KOPT-K1 (cell line): ENCODE measurements around the gene FER.
"Not testable (repeated sequence)": the region's sequence is repeated elsewhere in the genome, so short reads cannot be mapped to it uniquely, and the experiment has no call there.

Experiments used
- H3K27ac ChIP-seq: fragments of 200-600 bp; sonication (generic); 2 replicates; pipeline ENCODE4 v1.5.1; 2016; ENCODE audit warnings: antibody characterized with exemption, mild to moderate bottlenecking, low read depth, low read length; ENCODE audit not compliant: poor library complexity, severe bottlenecking
- H3K36me3 ChIP-seq: fragments of 200-600 bp; sonication (generic); 2 replicates; pipeline ENCODE4 v1.5.1; 2017; ENCODE audit warnings: antibody characterized with exemption, mild to moderate bottlenecking, low read length, moderate library complexity; ENCODE audit not compliant: insufficient read depth
- H3K9me3 ChIP-seq: fragments of 200-600 bp; sonication (generic); 2 replicates; pipeline ENCODE4 v1.5.1; 2017; ENCODE audit warnings: antibody characterized with exemption, low read length, mild to moderate bottlenecking; ENCODE audit not compliant: insufficient read depth, poor library complexity, severe bottlenecking

FER gene

GRCh38 chr5:108747774-108748400 is at the start of gene FER:
Gene FER, plus strand, starts transcription at chr5:108747897. Its CDS starts 50,286 bp downstream, at chr5:108798183.
- Histone ChIP-seq H3K27ac (peak within 1 kb of the TSS; percentile 78), H3K9me3 (no peaks in the 10 kb centered on the region), H3K36me3 (no peaks in the 10 kb centered on the region)

- H3K27ac ChIP-seq, H3K36me3 ChIP-seq, H3K9me3 ChIP-seq: not testable (repeated sequence)
Observed at GRCh38 chr5:108700388-108700787, 47.3 kb upstream of the FER start.

GRCh38 chr5:108700930-108701329 is 46.8 kb upstream of the FER start:
- no peaks in the 10 kb centered on the region for H3K36me3 ChIP-seq
- no peak overlapping the region for H3K27ac ChIP-seq
- no peaks in the 10 kb centered on the region for H3K9me3 ChIP-seq

- Histone ChIP-seq H3K27ac (no peak overlapping the region), H3K36me3 (no peaks in the 10 kb centered on the region), H3K9me3 (no peaks in the 10 kb centered on the region)
Observed at GRCh38 chr5:108702546-108702945, 45.2 kb upstream of the FER start.

GRCh38 chr5:108703313-108703712 is 44.4 kb upstream of the FER start:
- H3K27ac ChIP-seq = no peak overlapping the region
- H3K9me3 ChIP-seq = no peaks in the 10 kb centered on the region
- no peaks in the 10 kb centered on the region for H3K36me3 ChIP-seq

GRCh38 chr5:108707141-108707540 is 40.6 kb upstream of the FER start:
- no peaks in the 10 kb centered on the region for H3K36me3 ChIP-seq
- H3K27ac ChIP-seq = no peak overlapping the region
- H3K9me3 ChIP-seq = no peaks in the 10 kb centered on the region

- Histone ChIP-seq H3K27ac (no peak overlapping the region), H3K36me3 (no peaks in the 10 kb centered on the region), H3K9me3 (no peaks in the 10 kb centered on the region)
Observed at GRCh38 chr5:108711898-108712297, 35.8 kb upstream of the FER start.

GRCh38 chr5:108715408-108715807 is 32.3 kb upstream of the FER start:
- Histone ChIP-seq H3K9me3 (no peaks in the 10 kb centered on the region), H3K36me3 (no peaks in the 10 kb centered on the region), H3K27ac (no peak overlapping the region)

GRCh38 chr5:108720391-108720790 is 27.3 kb upstream of the FER start:
- Histone ChIP-seq H3K36me3 (no peaks in the 10 kb centered on the region), H3K27ac (no peak overlapping the region), H3K9me3 (no peaks in the 10 kb centered on the region)

- Histone ChIP-seq H3K36me3 (no peaks in the 10 kb centered on the region), H3K27ac (no peak overlapping the region), H3K9me3 (no peaks in the 10 kb centered on the region)
Observed at GRCh38 chr5:108726446-108727235, 21.1 kb upstream of the FER start.

- H3K27ac ChIP-seq = no peak overlapping the region
- H3K36me3 ChIP-seq = no peaks in the 10 kb centered on the region
- no peaks in the 10 kb centered on the region for H3K9me3 ChIP-seq
Observed at GRCh38 chr5:108727236-108727650, 20.5 kb upstream of the FER start.

GRCh38 chr5:108727651-108728565 is 19.8 kb upstream of the FER start:
- Histone ChIP-seq H3K36me3 (no peaks in the 10 kb centered on the region), H3K27ac (peak overlapping the region; percentile 38), H3K9me3 (no peaks in the 10 kb centered on the region)

- H3K9me3 ChIP-seq = no peaks in the 10 kb centered on the region
- peak overlapping the region; percentile 38 for H3K27ac ChIP-seq
- H3K36me3 ChIP-seq = no peaks in the 10 kb centered on the region
Observed at GRCh38 chr5:108728566-108729241, 19.0 kb upstream of the FER start.

- no peaks in the 10 kb centered on the region for H3K9me3 ChIP-seq
- H3K27ac ChIP-seq = no peak overlapping the region
- no peaks in the 10 kb centered on the region for H3K36me3 ChIP-seq
Observed at GRCh38 chr5:108729242-108729615, 18.5 kb upstream of the FER start.
